IMR-90 (cell line): Measurements from ENCODE around the gene SURF4. TPM values are rescaled to one million over a fixed set of nuclear protein-coding genes. Genes with fewer than 3 reads are reported as not detected.

Experiments used
- ATAC-seq: fragments of 200-7000 bp; cut with Tn5 transposase; 2 replicates; pipeline ENCODE4 v1.9.1; 2020; ENCODE audit warnings: low read depth, mild to moderate bottlenecking, moderate library complexity
- BruUV-seq: library from RNA; stranded (reverse); fragments of 400-500 nt; replicated peaks from 2 replicates; lab custom pipeline; 2021; lab: Mats Ljungman, UMichigan
- CTCF ChIA-PET: fragments of 300-600 bp; formaldehyde crosslinking; extraction: SDS; loops from one replicate; lab custom pipeline; 2021; ENCODE audit warnings: antibody characterized with exemption; lab: Yijun Ruan, JAX
- POLR2A ChIA-PET: fragments of 300-600 bp; sonication (Branson Sonifier 250); formaldehyde crosslinking; loops from one replicate; lab custom pipeline; 2022; ENCODE audit warnings: antibody characterized with exemption; ENCODE audit not compliant: unreplicated experiment; lab: Charles Lee
- DNase-seq: peaks from one replicate; pipeline ENCODE4 v3.0.0; 2013
- H2AFZ ChIP-seq: replicated peaks from 2 replicates; pipeline ENCODE3; 2013; ENCODE audit warnings: low read length, mild to moderate bottlenecking; ENCODE audit not compliant: poor library complexity
- H2AK5ac ChIP-seq: 2 replicates; pipeline ENCODE4 v1.6.1; 2013; ENCODE audit warnings: low read depth, low read length, inconsistent platforms
- H2AK9ac ChIP-seq: replicated peaks from 2 replicates; pipeline ENCODE3; 2013; ENCODE audit warnings: mild to moderate bottlenecking, low read depth, low read length, moderate library complexity; ENCODE audit not compliant: poor library complexity
- H2BK120ac ChIP-seq: 2 replicates; pipeline ENCODE4 v1.6.1; 2013; ENCODE audit warnings: low read depth, low read length, inconsistent platforms
- H2BK15ac ChIP-seq: 3 replicates; pipeline ENCODE4 v1.6.1; 2013; ENCODE audit warnings: low read depth, low read length, inconsistent platforms
- H2BK20ac ChIP-seq: 2 replicates; pipeline ENCODE4 v1.6.1; 2013; ENCODE audit warnings: low read depth, mild to moderate bottlenecking, inconsistent platforms, low read length, moderate library complexity
- H2BK5ac ChIP-seq: 2 replicates; pipeline ENCODE4 v1.6.1; 2013; ENCODE audit warnings: mild to moderate bottlenecking, low read depth, low read length, inconsistent platforms; ENCODE audit not compliant: poor library complexity, severe bottlenecking
- H3K14ac ChIP-seq: replicated peaks from 2 replicates; pipeline ENCODE4 v1.6.1; 2013; ENCODE audit warnings: low read depth, low read length, inconsistent platforms
- H3K18ac ChIP-seq: 2 replicates; pipeline ENCODE4 v1.6.1; 2013; ENCODE audit warnings: low read depth, low read length, control low read depth
- H3K23ac ChIP-seq: 2 replicates; pipeline ENCODE4 v1.6.1; 2013; ENCODE audit warnings: low read depth, low read length, inconsistent platforms
- H3K27ac ChIP-seq: 2 replicates; pipeline ENCODE4 v1.5.1; 2013; ENCODE audit warnings: mild to moderate bottlenecking, control low read depth, low read length; ENCODE audit not compliant: insufficient read depth
- H3K27me3 ChIP-seq: 2 replicates; pipeline ENCODE4 v1.6.1; 2013; ENCODE audit warnings: low read length; ENCODE audit not compliant: control insufficient read depth, insufficient read depth
- H3K36me3 ChIP-seq: 2 replicates; pipeline ENCODE4 v1.6.1; 2013; ENCODE audit warnings: low read length, mixed read lengths; ENCODE audit not compliant: control insufficient read depth, insufficient read depth
- H3K4ac ChIP-seq: 2 replicates; pipeline ENCODE4 v1.6.1; 2013; ENCODE audit warnings: low read depth, low read length, inconsistent platforms
- H3K4me1 ChIP-seq: 2 replicates; pipeline ENCODE4 v1.6.1; 2013; ENCODE audit warnings: low read length, mixed read lengths; ENCODE audit not compliant: control insufficient read depth, insufficient read depth
- H3K4me2 ChIP-seq: 2 replicates; pipeline ENCODE4 v1.6.1; 2013; ENCODE audit warnings: low read depth, mild to moderate bottlenecking, control low read depth, low read length, moderate library complexity
- H3K4me3 ChIP-seq: 2 replicates; pipeline ENCODE4 v1.5.1; 2013; ENCODE audit warnings: low read depth, mild to moderate bottlenecking, control low read depth, low read length, moderate library complexity; ENCODE audit not compliant: insufficient read depth
- H3K56ac ChIP-seq: 2 replicates; pipeline ENCODE4 v1.6.1; 2013; ENCODE audit warnings: low read length, inconsistent platforms; ENCODE audit not compliant: insufficient read depth; ENCODE audit errors: extremely low read depth
- H3K79me1 ChIP-seq, 2 experiments: 2 replicates each; pipeline ENCODE4 v1.6.1; 2013; ENCODE audit warnings: low read length in 2 of 2, inconsistent platforms in 1 of 2, low read depth in 1 of 2
- H3K9ac ChIP-seq: 2 replicates; pipeline ENCODE4 v1.6.1; 2013; ENCODE audit warnings: low read depth, low read length, control low read depth
- H3K9me1 ChIP-seq: 2 replicates; pipeline ENCODE4 v1.6.1; 2013; ENCODE audit warnings: low read length, inconsistent platforms; ENCODE audit not compliant: insufficient read depth
- H3K9me3 ChIP-seq: 2 replicates; pipeline ENCODE4 v1.6.1; 2013; ENCODE audit warnings: low read length; ENCODE audit not compliant: control insufficient read depth, insufficient read depth
- H4K20me1 ChIP-seq: 2 replicates; pipeline ENCODE4 v1.6.1; 2013; ENCODE audit warnings: low read length, inconsistent platforms; ENCODE audit not compliant: insufficient read depth
- H4K5ac ChIP-seq: 2 replicates; pipeline ENCODE4 v1.6.1; 2013; ENCODE audit warnings: mild to moderate bottlenecking, low read depth, low read length, control low read depth
- H4K8ac ChIP-seq, 2 experiments: 2 replicates each; pipeline ENCODE4 v1.6.1; 2013; ENCODE audit warnings: low read depth in 2 of 2, low read length in 2 of 2, control low read depth in 1 of 2, inconsistent platforms in 1 of 2
- H4K91ac ChIP-seq: 2 replicates; pipeline ENCODE4 v1.6.1; 2013; ENCODE audit warnings: low read depth, low read length, inconsistent platforms; ENCODE audit not compliant: insufficient read depth
- BHLHE40 ChIP-seq: fragments of 150-350 bp; IDR thresholded peaks from 2 replicates; pipeline ENCODE4 v1.6.1; 2016; ENCODE audit warnings: mild to moderate bottlenecking, low read depth, low read length
- CEBPB ChIP-seq: IDR thresholded peaks from 2 replicates; pipeline ENCODE4 v1.6.1; 2012; ENCODE audit warnings: low read depth, low read length, improper control_type of control experiment
- CHD1 ChIP-seq: IDR thresholded peaks from 2 replicates; pipeline ENCODE4 v1.6.1; 2012; ENCODE audit warnings: low read depth, low read length, improper control_type of control experiment
- CTCF ChIP-seq: conservative IDR thresholded peaks from 2 replicates; pipeline ENCODE4 v1.5.1; 2012; ENCODE audit warnings: mild to moderate bottlenecking, low read depth, low read length, improper control_type of control experiment
- ELK1 ChIP-seq: fragments of 150-350 bp; IDR thresholded peaks from 2 replicates; pipeline ENCODE4 v1.6.1; 2016; ENCODE audit warnings: low read depth, mild to moderate bottlenecking, low read length, moderate library complexity, borderline replicate concordance
- FOS ChIP-seq: fragments of 150-350 bp; IDR thresholded peaks from 2 replicates; pipeline ENCODE4 v1.6.1; 2016; ENCODE audit warnings: low read depth, low read length
- MAFK ChIP-seq: IDR thresholded peaks from 2 replicates; pipeline ENCODE4 v1.6.1; 2012; ENCODE audit warnings: low read depth, low read length, improper control_type of control experiment
- MAZ ChIP-seq: IDR thresholded peaks from 2 replicates; pipeline ENCODE4 v1.6.1; 2012; ENCODE audit warnings: low read depth, mild to moderate bottlenecking, low read length, improper control_type of control experiment, moderate library complexity, borderline replicate concordance
- MXI1 ChIP-seq: IDR thresholded peaks from 2 replicates; pipeline ENCODE4 v1.6.1; 2012; ENCODE audit warnings: low read depth, mild to moderate bottlenecking, low read length, moderate library complexity, borderline replicate concordance
- NFE2L2 ChIP-seq: fragments of 150-350 bp; IDR thresholded peaks from 2 replicates; pipeline ENCODE4 v1.6.1; 2016; ENCODE audit warnings: low read depth, mild to moderate bottlenecking, low read length
- POLR2A ChIP-seq: IDR thresholded peaks from 2 replicates; pipeline ENCODE4 v1.6.1; 2012; ENCODE audit warnings: mild to moderate bottlenecking, low read depth, low read length
- RAD21 ChIP-seq: IDR thresholded peaks from 2 replicates; pipeline ENCODE4 v1.6.1; 2012; ENCODE audit warnings: low read length, improper control_type of control experiment
- RCOR1 ChIP-seq: IDR thresholded peaks from 2 replicates; pipeline ENCODE4 v1.6.1; 2012; ENCODE audit warnings: mild to moderate bottlenecking, low read length, improper control_type of control experiment; ENCODE audit not compliant: insufficient replicate concordance
- RFX5 ChIP-seq: IDR thresholded peaks from 2 replicates; pipeline ENCODE4 v1.8.0; 2012; ENCODE audit warnings: low read depth, mild to moderate bottlenecking, low read length, moderate library complexity
- SMC3 ChIP-seq: fragments of 150-350 bp; IDR thresholded peaks from 2 replicates; pipeline ENCODE4 v1.6.1; 2016; ENCODE audit warnings: low read depth, mild to moderate bottlenecking, antibody characterized with exemption, low read length, moderate library complexity
- USF2 ChIP-seq: fragments of 150-350 bp; IDR thresholded peaks from 2 replicates; pipeline ENCODE4 v1.6.1; 2017; ENCODE audit warnings: mild to moderate bottlenecking, antibody characterized with exemption, low read length, low read depth
- WGBS, 2 experiments: methylation state at CpG; one replicate each; pipeline versions ENCODE4 v1.1.5 to v1.1.7; 2013; ENCODE audit warnings: missing lambda C conversion rate in 2 of 2; ENCODE audit not compliant: insufficient read length in 1 of 2; ENCODE audit errors: extremely low coverage in 2 of 2; 5-methylcytosine and 5-hydroxymethylcytosine counted together
- dilution Hi-C: fragments of 300-500 bp; cut with HindIII; formaldehyde crosslinking; loops from one replicate; pipeline ENCODE4 v1.14.3; 2018; ENCODE audit warnings: low sequenced_read_pairs; ENCODE audit not compliant: unreplicated experiment
- in situ Hi-C: fragments of 300-500 bp; cut with MboI; formaldehyde crosslinking; loops from 3 replicates; pipeline ENCODE4 v1.14.3; 2019; ENCODE audit warnings: low sequenced_read_pairs, inconsistent platforms, mixed read lengths
- intact Hi-C: fragments of 100-400 bp; cut with micrococcal nuclease; formaldehyde crosslinking; loops from 2 replicates; pipeline ENCODE4 v1.10.0; 2022
- polyA plus RNA-seq, 3 experiments: library from polyadenylated mRNA; depleted of rRNA; stranded (reverse); fragments of >200 nt; gene quantifications; 2 replicates each; pipeline ENCODE4 v1.2.3, GENCODE V29; 2012; ENCODE audit warnings: low replicate concordance in 1 of 3
- total RNA-seq: library from RNA; depleted of rRNA; stranded (reverse); fragments of >200 nt; gene quantifications from 2 replicates; pipeline ENCODE4 v1.2.3, GENCODE V29; 2012

Gene SURF4
- total and polyA plus RNA-seq, 2 of the 4 experiments (the other 2 are of a cell fraction): 307 to 532 TPM

GRCh38 chr9:133383438-133383837, 7.6 kb upstream of the SURF4 start:
- H3K36me3 ChIP-seq: no peaks in the 10 kb centered on the region
- H3K27me3 ChIP-seq: no peaks in the 10 kb centered on the region
- no peak overlapping the region for H2AK5ac ChIP-seq
- no peak overlapping the region for H2BK120ac ChIP-seq
- no peak overlapping the region for H2BK20ac ChIP-seq
- no peaks in the 10 kb centered on the region for H3K9me3 ChIP-seq
- no peak overlapping the region for H4K91ac ChIP-seq
- H3K56ac ChIP-seq: no peak overlapping the region
- ATAC-seq: no peak
- in situ Hi-C loops: no loop called here
- no TSS peak for BruUV-seq
- no peak overlapping the region for H3K9ac ChIP-seq
- H3K9me1 ChIP-seq: no peaks in the 10 kb centered on the region
- H3K4me2 ChIP-seq: no peak overlapping the region
- 90% methylated on average over 3 of the region's 3 CpGs; no CpG with 5 or more reads in 1 of the 2 experiments for WGBS, 2 experiments
- H3K23ac ChIP-seq: no peak overlapping the region
- H4K20me1 ChIP-seq: no peaks in the 10 kb centered on the region; the same call in 1 of the 2 replicates
- no peak overlapping the region for H3K27ac ChIP-seq
- no peak overlapping the region for H3K18ac ChIP-seq
- H2BK15ac ChIP-seq: no peak overlapping the region
- no peaks in the 10 kb centered on the region for H3K4me1 ChIP-seq
- no peak for TF ChIP-seq BHLHE40
- no peak for TF ChIP-seq CEBPB
- no peak for TF ChIP-seq CTCF
- TF ChIP-seq RFX5: no peak
- TF ChIP-seq FOS: no peak
- TF ChIP-seq CHD1: no peak
- no peak for TF ChIP-seq MAZ
- TF ChIP-seq ELK1: no peak
- TF ChIP-seq RCOR1: no peak
- no peak for TF ChIP-seq USF2
- TF ChIP-seq POLR2A: no peak
- TF ChIP-seq MXI1: no peak
- no peak for TF ChIP-seq NFE2L2
- TF ChIP-seq RAD21: no peak
- TF ChIP-seq MAFK: no peak
- TF ChIP-seq SMC3: no peak
- no peak for DNase-seq
- peak overlapping the region; percentile 21 for H2AFZ ChIP-seq
- intact Hi-C loops: no loop called here
- dilution Hi-C loops: no loop called here
- no peak overlapping the region for H3K14ac ChIP-seq
- peak overlapping the region; percentile 28 for H2AK9ac ChIP-seq
- H4K5ac ChIP-seq: no peak overlapping the region
- H3K4ac ChIP-seq: no peak overlapping the region
- no peak overlapping the region for H4K8ac ChIP-seq
- POLR2A ChIA-PET: no interaction called here
- H3K4me3 ChIP-seq: no peak overlapping the region
- CTCF ChIA-PET: no interaction called here
- H3K79me1 ChIP-seq: no peaks in the 10 kb centered on the region
- H2BK5ac ChIP-seq: peak overlapping the region; percentile 81
